Activated T-cell treated with anti-CD3 and anti-CD28 coated beads, Interleukin-2, amount 50 U/mL, for 72 hours (primary cell): ENCODE data around the gene IQGAP2. TPM values are rescaled to one million over a fixed set of nuclear protein-coding genes. Genes with fewer than 3 reads are reported as not detected.

ENCODE experiments used
- ATAC-seq, 2 donors: fragments of 150-1000 bp; cut with Tn5 transposase; replicated peaks in 1 of 2; 2 replicates each; pipeline ENCODE4 v1.10.0; 2021; ENCODE audit warnings: moderate library complexity in 2 of 2, mild to moderate bottlenecking in 1 of 2
- DNase-seq, 2 donors: peaks; one replicate each; pipeline ENCODE4 v3.0.0; 2021 to 2022; ENCODE audit warnings: mixed read lengths in 1 of 2
- H3K27ac Mint-ChIP-seq: one replicate; pipeline ENCODE4 v1.8.0; 2022; ENCODE audit warnings: mild to moderate bottlenecking, moderate library complexity, mixed read lengths
- H3K27me3 Mint-ChIP-seq: one replicate; pipeline ENCODE4 v1.8.0; 2022; ENCODE audit warnings: low read depth, mixed read lengths
- H3K36me3 Mint-ChIP-seq, 2 donors: one replicate each; pipeline ENCODE4 v1.8.0; 2022; ENCODE audit warnings: mixed read lengths in 2 of 2, mild to moderate bottlenecking in 1 of 2; ENCODE audit not compliant: insufficient read depth in 2 of 2
- H3K4me1 Mint-ChIP-seq: one replicate; pipeline ENCODE4 v1.8.0; 2022; ENCODE audit warnings: low read depth, mixed read lengths
- H3K4me3 Mint-ChIP-seq, 2 donors: one replicate each; pipeline ENCODE4 v1.8.0; 2022; ENCODE audit warnings: mild to moderate bottlenecking in 2 of 2, mixed read lengths in 2 of 2, moderate library complexity in 2 of 2
- H3K9me3 Mint-ChIP-seq, 2 donors: one replicate each; pipeline ENCODE4 v1.8.0; 2022; ENCODE audit warnings: mixed read lengths in 2 of 2
- total RNA-seq, 2 donors: library from RNA; stranded (reverse); gene quantifications; one replicate each; pipeline ENCODE4 v1.2.3, GENCODE V29; 2022

Gene IQGAP2
- total RNA-seq, 2 donors from 2014 or later, result 78.0 to 108 TPM

DNA sequence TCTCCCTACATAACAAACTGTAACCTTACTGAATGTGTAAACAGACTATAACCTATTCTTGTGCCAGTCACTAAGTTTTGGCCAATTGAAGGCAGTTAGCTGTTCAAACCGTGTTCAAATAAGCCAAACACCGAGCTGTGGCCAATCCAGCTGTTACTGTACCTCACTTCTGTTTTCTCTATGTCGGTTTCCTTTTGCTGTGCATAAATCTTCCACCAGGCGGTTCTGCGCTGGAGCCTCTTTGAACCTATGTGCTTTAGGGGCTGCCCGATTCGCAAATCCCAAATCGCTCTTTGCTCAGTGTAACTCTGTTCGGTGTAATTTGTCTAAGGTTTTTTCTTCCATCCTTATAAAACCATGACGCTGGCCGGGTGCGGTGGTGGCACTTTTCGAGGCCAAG lies 344.6 kb downstream of the IQGAP2 start:
- Mint-ChIP-seq H3K36me3 (no peaks in the 10 kb centered on the region), H3K27ac (no peak overlapping the region), H3K27me3 (peaks cover 8% of the 10 kb centered on the region), H3K4me1 (no peaks in the 10 kb centered on the region), H3K9me3 (peaks cover 0 to 2% of the 10 kb centered on the region in 2 donors), H3K4me3 (no peak overlapping the region)
- ATAC-seq (no peak), DNase-seq (no peak)

DNA sequence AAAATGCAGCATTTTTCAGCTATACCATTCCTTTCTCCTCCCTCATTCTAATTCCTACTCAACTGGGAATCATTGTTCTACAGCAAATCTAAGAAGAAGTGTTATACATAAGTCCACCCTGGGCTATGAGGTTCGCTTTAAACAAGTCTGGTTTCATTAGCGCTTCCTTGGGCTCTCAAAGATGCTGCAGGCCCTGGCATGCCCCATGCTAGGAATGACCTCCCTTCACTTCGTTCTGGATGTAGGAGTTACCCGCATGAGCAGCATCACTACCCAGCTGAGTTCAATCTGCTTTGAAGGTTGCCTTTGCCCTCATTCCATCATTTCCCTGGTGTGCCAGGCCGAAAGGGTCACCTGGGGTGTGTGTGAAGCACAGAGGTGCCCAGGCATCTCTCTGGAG lies 348.2 kb downstream of the IQGAP2 start:
- no peaks in the 10 kb centered on the region for H3K4me1 Mint-ChIP-seq
- H3K36me3 Mint-ChIP-seq, result no peaks in the 10 kb centered on the region
- H3K9me3 Mint-ChIP-seq, result peaks cover 0 to 2% of the 10 kb centered on the region in 2 donors

DNA sequence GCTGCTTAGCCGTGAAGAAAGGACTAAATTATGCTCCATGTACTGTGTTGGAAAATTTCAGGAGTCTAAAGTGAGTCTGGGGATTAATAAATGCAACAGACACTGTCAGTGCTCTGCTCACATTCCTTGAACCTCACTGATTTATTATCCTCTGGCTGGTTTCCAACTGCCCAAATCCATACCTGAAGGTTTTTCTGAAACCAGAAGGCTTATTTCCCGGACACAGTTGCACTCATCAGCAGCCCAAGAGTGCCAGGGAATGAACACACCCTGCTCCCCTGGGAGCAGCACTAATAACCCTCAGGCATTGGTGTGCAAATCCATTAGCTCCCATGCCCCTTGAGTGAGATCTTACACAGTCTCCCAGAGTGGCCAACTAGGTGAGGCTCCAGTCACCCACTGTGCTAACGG lies 351.6 kb downstream of the IQGAP2 start:
- no peak for DNase-seq
- no peaks in the 10 kb centered on the region for H3K36me3 Mint-ChIP-seq
- H3K27ac Mint-ChIP-seq, result no peak overlapping the region
- ATAC-seq, result no peak
- no peak overlapping the region for H3K4me3 Mint-ChIP-seq
- H3K27me3 Mint-ChIP-seq, result peaks cover 8% of the 10 kb centered on the region
- H3K4me1 Mint-ChIP-seq, result no peaks in the 10 kb centered on the region
- H3K9me3 Mint-ChIP-seq, result no peaks in the 10 kb centered on the region

More for the DNA sequence above, 348.2 kb downstream of the IQGAP2 start:
- Mint-ChIP-seq H3K27ac (no peak overlapping the region), H3K27me3 (peaks cover 8% of the 10 kb centered on the region), H3K4me3 (no peak overlapping the region)
- no peak for ATAC-seq
- DNase-seq, result no peak

DNA sequence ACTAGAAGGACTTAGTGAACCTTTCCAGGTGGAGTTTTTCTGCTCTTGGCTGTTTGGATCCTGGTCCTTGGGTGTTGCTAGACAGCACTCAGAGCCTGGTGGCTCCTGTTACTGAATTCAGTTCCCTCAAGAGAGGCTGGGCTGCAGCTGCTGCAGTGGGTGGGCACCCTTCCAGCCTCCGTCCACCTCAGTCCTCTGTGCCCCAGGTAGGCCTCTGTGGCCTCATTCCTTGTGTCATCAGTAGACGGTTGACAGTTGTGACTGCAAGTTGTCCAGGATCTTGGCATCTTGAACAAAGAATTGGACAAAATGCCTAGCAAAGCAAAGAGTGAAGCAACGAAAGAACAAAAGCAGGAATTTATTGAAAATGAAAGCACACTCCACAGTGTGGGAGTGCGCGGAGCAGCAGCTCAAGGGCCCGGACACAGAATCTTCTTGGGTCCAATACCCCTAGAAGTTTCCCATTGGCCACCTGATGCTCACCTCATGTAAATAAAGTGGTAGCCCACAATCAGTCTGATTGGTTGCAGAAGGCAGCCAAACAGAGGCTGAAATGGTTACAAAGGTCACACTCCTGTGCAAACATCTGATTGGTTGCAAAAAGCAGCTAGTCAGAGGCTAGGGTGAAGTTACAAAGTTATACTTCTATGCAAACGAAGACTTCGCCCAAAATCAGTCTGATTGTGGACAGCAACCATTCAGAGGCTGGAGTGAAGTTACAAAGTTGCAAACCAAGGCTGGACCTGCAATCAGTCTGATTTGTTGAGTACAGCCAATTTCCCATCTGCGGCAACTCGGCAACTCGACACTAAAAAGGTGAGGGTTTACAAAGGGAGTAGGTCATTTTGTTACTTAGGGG lies 352.9 kb downstream of the IQGAP2 start:
- ATAC-seq (no peak), DNase-seq (no peak)
- H3K27me3 Mint-ChIP-seq, result peaks cover 8% of the 10 kb centered on the region
- H3K27ac Mint-ChIP-seq, result no peak overlapping the region
- H3K4me3 Mint-ChIP-seq, result no peak overlapping the region
- H3K4me1 Mint-ChIP-seq, result no peaks in the 10 kb centered on the region
- no peaks in the 10 kb centered on the region for H3K36me3 Mint-ChIP-seq
- H3K9me3 Mint-ChIP-seq, result no peaks in the 10 kb centered on the region

DNA sequence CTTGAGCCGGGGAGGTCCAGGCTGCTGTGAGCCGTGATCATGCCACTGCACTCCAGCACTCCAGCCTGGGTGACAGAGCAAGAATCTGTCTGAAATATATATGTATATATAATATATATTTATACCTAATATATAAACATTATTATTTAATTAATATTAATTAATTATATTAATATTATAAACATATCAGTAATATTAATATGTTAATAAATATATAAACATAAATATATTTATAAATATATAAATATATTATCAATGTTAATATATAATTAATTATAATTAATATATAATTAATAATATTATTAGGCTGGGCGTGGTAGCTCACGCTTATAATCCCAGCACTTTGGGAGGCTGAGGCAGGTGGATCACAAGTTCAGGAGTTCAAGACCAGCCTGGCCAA lies 354.0 kb downstream of the IQGAP2 start:
- no peaks in the 10 kb centered on the region for H3K27me3 Mint-ChIP-seq
- H3K4me1 Mint-ChIP-seq, result no peaks in the 10 kb centered on the region
- no peak overlapping the region for H3K27ac Mint-ChIP-seq
- ATAC-seq, result no peak
- H3K36me3 Mint-ChIP-seq, result no peaks in the 10 kb centered on the region
- H3K4me3 Mint-ChIP-seq, result no peak overlapping the region
- H3K9me3 Mint-ChIP-seq, result no peaks in the 10 kb centered on the region
- DNase-seq, result no peak

Other genes with a start within 250 kb of the IQGAP2 start
- gene F2RL2, start 220.1 kb downstream of the IQGAP2 start, total RNA-seq, result not detected